Glomerular endothelial cell (primary cell): ENCODE data around the gene FMOD. TPM values are rescaled to one million over a fixed set of nuclear protein-coding genes. Genes with fewer than 3 reads are reported as not detected.

Source experiments
- total RNA-seq: library from RNA; depleted of rRNA; stranded (reverse); fragments of >200 nt; gene quantifications from 2 replicates; pipeline ENCODE4 v1.2.3, GENCODE V29; 2015

The FMOD gene
- total RNA-seq, 1 donor from 2014 or later: 0.93 TPM

Other genes starting within 250 kb of the FMOD start
- 8.6 TPM in 1 of 2 replicates, not detected in the other for gene ADORA1, start 223.4 kb downstream of the FMOD start, total RNA-seq
- not detected in 2 replicates for gene MYBPH, start 175.3 kb downstream of the FMOD start, total RNA-seq
- gene CHI3L1, start 164.4 kb downstream of the FMOD start, total RNA-seq: 0.12 and 0.48 TPM in 2 replicates
- gene CHIT1, start 121.4 kb downstream of the FMOD start, total RNA-seq: not detected in 2 replicates
- 35.9 and 54.7 TPM in 2 replicates for gene BTG2, start 45.6 kb downstream of the FMOD start, total RNA-seq
- gene PRELP, start 124.7 kb upstream of the FMOD start, total RNA-seq: not detected in 2 replicates
- gene OPTC, start 143.0 kb upstream of the FMOD start, total RNA-seq: not detected in 2 replicates